Natural killer cell (primary cell): ENCODE measurements around the gene FAM98C. TPM values are rescaled to one million over a fixed set of nuclear protein-coding genes. Genes with fewer than 3 reads are reported as not detected.

ENCODE experiments used
- ATAC-seq, 3 donors: fragments of 150-1000 bp in 2 of 3; fragments of 200-7000 bp in 1 of 3; cut with Tn5 transposase; 1 replicate in 1 of 3; 2 replicates in 2 of 3; pipeline ENCODE4 v1.10.0; 2021; ENCODE audit warnings: mild to moderate bottlenecking in 2 of 3, moderate library complexity in 2 of 3
- DNase-seq, 2 donors: peaks; one replicate each; pipeline versions ENCODE4 v3.0.0 to v3.0.0-alpha.2; 2013 to 2021; ENCODE audit warnings: mixed read lengths in 1 of 2
- H3K27ac ChIP-seq: one replicate; pipeline ENCODE4 v1.5.1; 2013; ENCODE audit warnings: mild to moderate bottlenecking, low read length
- H3K27me3 ChIP-seq: one replicate; pipeline ENCODE4 v1.6.1; 2013; ENCODE audit warnings: low read length; ENCODE audit not compliant: control insufficient read depth, insufficient read depth
- H3K36me3 ChIP-seq: one replicate; pipeline ENCODE4 v1.6.1; 2013; ENCODE audit warnings: low read length; ENCODE audit not compliant: control insufficient read depth, insufficient read depth
- H3K4me1 ChIP-seq: one replicate; pipeline ENCODE4 v1.6.1; 2013; ENCODE audit warnings: low read length; ENCODE audit not compliant: control insufficient read depth, insufficient read depth
- H3K4me3 ChIP-seq: one replicate; pipeline ENCODE4 v1.5.1; 2013; ENCODE audit warnings: low read length
- H3K9me3 ChIP-seq: one replicate; pipeline ENCODE4 v1.6.1; 2013; ENCODE audit warnings: low read length; ENCODE audit not compliant: control insufficient read depth, insufficient read depth
- H3K27ac Mint-ChIP-seq, 2 donors: one replicate each; pipeline ENCODE4 v1.8.0; 2022; ENCODE audit warnings: mild to moderate bottlenecking in 2 of 2, mixed read lengths in 2 of 2, moderate library complexity in 1 of 2
- H3K27me3 Mint-ChIP-seq, 2 donors: one replicate each; pipeline ENCODE4 v1.8.0; 2022; ENCODE audit warnings: low read depth in 2 of 2, mixed read lengths in 2 of 2
- H3K36me3 Mint-ChIP-seq: one replicate; pipeline ENCODE4 v1.8.0; 2022; ENCODE audit warnings: mixed read lengths
- H3K4me1 Mint-ChIP-seq, 2 donors: one replicate each; pipeline ENCODE4 v1.8.0; 2022; ENCODE audit warnings: mixed read lengths in 2 of 2
- H3K4me3 Mint-ChIP-seq: one replicate; pipeline ENCODE4 v1.8.0; 2022; ENCODE audit warnings: mild to moderate bottlenecking, moderate library complexity, mixed read lengths
- H3K9me3 Mint-ChIP-seq, 2 donors: one replicate each; pipeline ENCODE4 v1.8.0; 2022; ENCODE audit warnings: mixed read lengths in 2 of 2
- WGBS: methylation state at CpG from one replicate; pipeline ENCODE4 v1.1.7; 2013; ENCODE audit warnings: missing lambda C conversion rate; ENCODE audit not compliant: insufficient coverage; 5-methylcytosine and 5-hydroxymethylcytosine counted together
- intact Hi-C: fragments of 100-400 bp; cut with micrococcal nuclease; formaldehyde crosslinking; loops from one replicate; pipeline ENCODE4 v1.14.2; 2022
- total RNA-seq, 4 donors: library from RNA; stranded (reverse); fragments of 120-200 nt in 1 of 4; gene quantifications; one replicate each; pipeline versions ENCODE4 v1.2.3 to v1.2.4, GENCODE V29; 2013 to 2022
- TF ChIP-seq, protein P1 (sequence below): fragments of 200-600 bp; IDR thresholded peaks from one replicate; pipeline ENCODE4 v1.8.0; 2022; ENCODE audit warnings: antibody characterized with exemption

Gene FAM98C
- total RNA-seq, 3 donors from 2014 or later (not counting 1 experiment from before 2014, with no cell fraction given), result 36.9 to 42.1 (median 41.6) TPM

DNA sequence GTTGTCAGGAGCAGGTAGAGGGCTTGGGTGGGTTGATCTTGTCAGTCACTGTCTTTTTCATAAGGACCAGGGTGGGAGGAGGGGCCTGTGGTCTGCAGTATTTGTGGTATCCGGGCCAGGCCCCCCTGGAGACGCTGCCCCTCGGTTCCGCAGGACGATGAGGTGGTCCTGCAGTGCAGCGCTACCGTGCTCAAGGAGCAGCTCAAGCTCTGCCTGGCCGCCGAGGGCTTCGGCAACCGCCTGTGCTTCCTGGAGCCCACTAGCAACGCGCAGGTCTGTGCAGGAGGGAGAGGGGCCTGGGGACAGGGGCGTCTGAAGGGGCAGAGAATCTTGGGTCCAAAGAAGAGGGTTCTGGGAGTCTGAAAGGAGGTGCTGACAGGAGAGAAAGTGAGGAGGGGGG, 37.7 kb downstream of the FAM98C start:
- H3K4me3 ChIP-seq, result no peak overlapping the region
- WGBS, result 90% methylated on average over 14 of the region's 14 CpGs
- H3K36me3 ChIP-seq, result no peaks in the 10 kb centered on the region
- TF ChIP-seq, protein P1, sequence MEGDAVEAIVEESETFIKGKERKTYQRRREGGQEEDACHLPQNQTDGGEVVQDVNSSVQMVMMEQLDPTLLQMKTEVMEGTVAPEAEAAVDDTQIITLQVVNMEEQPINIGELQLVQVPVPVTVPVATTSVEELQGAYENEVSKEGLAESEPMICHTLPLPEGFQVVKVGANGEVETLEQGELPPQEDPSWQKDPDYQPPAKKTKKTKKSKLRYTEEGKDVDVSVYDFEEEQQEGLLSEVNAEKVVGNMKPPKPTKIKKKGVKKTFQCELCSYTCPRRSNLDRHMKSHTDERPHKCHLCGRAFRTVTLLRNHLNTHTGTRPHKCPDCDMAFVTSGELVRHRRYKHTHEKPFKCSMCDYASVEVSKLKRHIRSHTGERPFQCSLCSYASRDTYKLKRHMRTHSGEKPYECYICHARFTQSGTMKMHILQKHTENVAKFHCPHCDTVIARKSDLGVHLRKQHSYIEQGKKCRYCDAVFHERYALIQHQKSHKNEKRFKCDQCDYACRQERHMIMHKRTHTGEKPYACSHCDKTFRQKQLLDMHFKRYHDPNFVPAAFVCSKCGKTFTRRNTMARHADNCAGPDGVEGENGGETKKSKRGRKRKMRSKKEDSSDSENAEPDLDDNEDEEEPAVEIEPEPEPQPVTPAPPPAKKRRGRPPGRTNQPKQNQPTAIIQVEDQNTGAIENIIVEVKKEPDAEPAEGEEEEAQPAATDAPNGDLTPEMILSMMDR, result no peak
- H3K27me3 Mint-ChIP-seq, result no peaks in the 10 kb centered on the region
- H3K9me3 ChIP-seq, result no peaks in the 10 kb centered on the region
- no peaks in the 10 kb centered on the region for H3K27me3 ChIP-seq
- DNase-seq, result no peak
- intact Hi-C loops, result no loop called here
- H3K4me1 Mint-ChIP-seq, result peaks cover 0 to 5% of the 10 kb centered on the region in 2 donors
- no peak overlapping the region for H3K4me3 Mint-ChIP-seq
- no peaks in the 10 kb centered on the region for H3K9me3 Mint-ChIP-seq
- H3K36me3 Mint-ChIP-seq, result no peaks in the 10 kb centered on the region
- ATAC-seq, result no peak
- H3K27ac ChIP-seq, result no peak overlapping the region
- no peak overlapping the region for H3K27ac Mint-ChIP-seq
- no peaks in the 10 kb centered on the region for H3K4me1 ChIP-seq

DNA sequence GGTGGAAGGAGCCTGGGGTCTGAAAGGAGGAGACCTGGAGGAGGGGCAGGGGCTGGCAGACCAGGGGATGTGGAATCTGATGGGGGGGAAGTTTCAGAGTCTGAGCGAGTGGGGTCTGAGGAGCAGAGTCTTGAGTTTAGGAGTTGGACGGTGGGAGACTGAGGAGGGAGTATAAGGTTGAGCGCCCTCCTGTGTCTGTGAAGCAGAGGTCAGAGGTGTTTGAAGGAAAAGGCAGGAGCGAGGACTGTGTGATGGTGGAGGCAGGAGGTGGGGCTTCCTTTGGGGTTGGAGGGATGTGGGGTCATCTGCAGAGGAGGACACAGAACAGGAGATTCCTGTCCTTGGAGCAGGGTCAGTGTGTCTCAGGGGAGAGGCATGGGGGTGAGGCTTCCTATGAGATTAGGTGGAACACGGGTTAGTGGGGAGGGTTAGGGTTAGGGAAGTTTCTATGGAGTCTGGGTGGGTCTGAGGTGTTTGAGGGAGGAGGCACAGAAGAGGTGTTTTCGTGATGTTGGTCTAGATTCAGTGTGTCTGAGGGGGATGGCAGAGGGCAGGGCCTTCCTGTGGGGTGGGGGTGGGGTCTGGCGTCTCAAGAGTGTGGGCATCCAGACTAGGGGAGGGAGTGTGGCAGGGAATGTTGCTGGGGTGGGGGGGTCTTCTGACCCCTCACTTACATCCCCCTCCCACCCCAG, 38.9 kb downstream of the FAM98C start:
- H3K4me3 ChIP-seq, result no peak overlapping the region
- no peaks in the 10 kb centered on the region for H3K27me3 Mint-ChIP-seq
- H3K4me3 Mint-ChIP-seq, result no peak overlapping the region
- H3K9me3 ChIP-seq, result no peaks in the 10 kb centered on the region
- H3K9me3 Mint-ChIP-seq, result no peaks in the 10 kb centered on the region
- ATAC-seq (no peak), DNase-seq (peak in 1 of 2 donors; percentile 29)
- no peaks in the 10 kb centered on the region for H3K36me3 Mint-ChIP-seq
- WGBS, result 47% methylated on average over 6 of the region's 7 CpGs
- H3K27me3 ChIP-seq, result no peaks in the 10 kb centered on the region
- no peak overlapping the region for H3K27ac ChIP-seq
- intact Hi-C loops, result no loop called here
- H3K36me3 ChIP-seq, result no peaks in the 10 kb centered on the region
- H3K4me1 Mint-ChIP-seq, result peaks cover 0 to 5% of the 10 kb centered on the region in 2 donors
- no peak overlapping the region for H3K27ac Mint-ChIP-seq
- H3K4me1 ChIP-seq, result no peaks in the 10 kb centered on the region
- TF ChIP-seq, protein P1, result no peak

DNA sequence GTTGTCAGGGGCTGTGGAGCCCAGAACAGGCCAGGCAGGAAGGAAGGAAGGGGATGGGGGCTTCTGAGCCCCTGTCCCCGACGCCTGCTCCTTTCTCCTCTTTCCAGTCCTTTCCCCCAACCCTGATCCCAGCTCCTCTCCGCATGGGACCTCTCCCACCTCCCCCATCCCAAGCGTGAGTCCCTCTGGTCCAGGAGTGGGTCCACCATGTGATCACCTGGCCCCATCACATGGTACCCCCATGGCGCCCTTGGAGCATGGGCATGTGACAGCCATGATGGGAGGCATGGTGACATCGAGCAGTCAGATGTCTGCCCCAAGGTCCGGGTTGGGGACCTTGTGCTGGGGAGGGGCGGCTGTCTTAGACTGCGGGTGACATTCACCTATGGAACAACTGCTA, 39.8 kb downstream of the FAM98C start:
- ATAC-seq (no peak), DNase-seq (no peak)
- intact Hi-C loops, result no loop called here
- Histone ChIP-seq H3K9me3 (no peaks in the 10 kb centered on the region), H3K27ac (no peak overlapping the region), H3K4me1 (no peaks in the 10 kb centered on the region), H3K4me3 (no peak overlapping the region), H3K27me3 (no peaks in the 10 kb centered on the region), H3K36me3 (no peaks in the 10 kb centered on the region)
- TF ChIP-seq, protein P1, result no peak
- WGBS, result 87% methylated on average over 9 of the region's 9 CpGs
- Mint-ChIP-seq H3K4me3 (no peak overlapping the region), H3K4me1 (peaks cover 0 to 5% of the 10 kb centered on the region in 2 donors), H3K27me3 (no peaks in the 10 kb centered on the region), H3K36me3 (no peaks in the 10 kb centered on the region), H3K27ac (no peak overlapping the region), H3K9me3 (no peaks in the 10 kb centered on the region)
